Measurements from ENCODE around the gene CDH13. TPM values are rescaled to one million over a fixed set of nuclear protein-coding genes. Genes with fewer than 3 reads are reported as not detected.

Gene CDH13
- total and polyA plus RNA-seq, 9 of the 15 experiments (the other 6 are each of a cell fraction or from before 2014, with no cell fraction given) = 0.03 TPM; not detected in 8

- in situ Hi-C loops (cut with MboI) (no loop called here), intact Hi-C loops (cut with micrococcal nuclease) (no loop called here)
- Histone ChIP-seq H3K9ac (ENCODE audit: insufficient read depth in 1 of 2, low read depth in 2 of 2, low read length in 2 of 2) (no peak overlapping the region), H3K9me1 (ENCODE audit: control insufficient read depth, insufficient read depth, low read length) (no peaks in the 10 kb centered on the region), H3K79me2 (ENCODE audit: control insufficient read depth, insufficient read depth, low read length) (no peaks in the 10 kb centered on the region), H3K4me3 (no peak overlapping the region), H3K4me2 (ENCODE audit: insufficient read depth, low read length) (no peak overlapping the region), H2AFZ (ENCODE audit: low read depth, low read length) (no peak overlapping the region), H3K27me3 (ENCODE audit: control insufficient read depth in 2 of 2, insufficient read depth in 2 of 2, low read length in 2 of 2) (no peaks in the 10 kb centered on the region), H3K9me3 (replicated peaks; ENCODE audit: control insufficient read depth, insufficient read depth, low read depth, low read length) (no peaks in the 10 kb centered on the region), H4K20me1 (replicated peaks; ENCODE audit: control insufficient read depth, insufficient read depth, low read length) (no peaks in the 10 kb centered on the region), H3K36me3 (ENCODE audit: control insufficient read depth, insufficient read depth, low read length) (no peaks in the 10 kb centered on the region), H3K27ac (ENCODE audit: extremely low read depth, low read depth, low read length) (no peak overlapping the region), H3K4me1 (replicated peaks in 1 of 2; ENCODE audit: control insufficient read depth in 2 of 2, insufficient read depth in 2 of 2, low read length in 2 of 2) (no peaks in the 10 kb centered on the region)
- BruUV-seq (replicated peaks) = no TSS peak
- no peak for DNase-seq (ENCODE audit: extremely low read depth in 1 of 4, low spot score in 3 of 4)
- no peak for FAIRE-seq
- TF ChIP-seq SFPQ (IDR thresholded peaks at IDR 0.05; ENCODE audit: low read depth, low read length) (no peak), ZNF699 (CRISPR knock-in tag; IDR thresholded peaks at IDR 0.05; ENCODE audit: insufficient replicate concordance) (no peak), RAD51 (IDR thresholded peaks at IDR 0.05; ENCODE audit: borderline replicate concordance, low read depth) (no peak), ZNF586 (CRISPR knock-in tag; conservative IDR thresholded peaks at IDR 0.05) (no peak), TCF7L2 (IDR thresholded peaks at IDR 0.05; ENCODE audit: low read depth, low read length) (no peak), ZNF79 (CRISPR knock-in tag; IDR thresholded peaks at IDR 0.05; ENCODE audit: low read depth) (no peak), ZBTB34 (CRISPR knock-in tag; IDR thresholded peaks at IDR 0.05) (no peak)
- TF ChIP-seq, protein P1, sequence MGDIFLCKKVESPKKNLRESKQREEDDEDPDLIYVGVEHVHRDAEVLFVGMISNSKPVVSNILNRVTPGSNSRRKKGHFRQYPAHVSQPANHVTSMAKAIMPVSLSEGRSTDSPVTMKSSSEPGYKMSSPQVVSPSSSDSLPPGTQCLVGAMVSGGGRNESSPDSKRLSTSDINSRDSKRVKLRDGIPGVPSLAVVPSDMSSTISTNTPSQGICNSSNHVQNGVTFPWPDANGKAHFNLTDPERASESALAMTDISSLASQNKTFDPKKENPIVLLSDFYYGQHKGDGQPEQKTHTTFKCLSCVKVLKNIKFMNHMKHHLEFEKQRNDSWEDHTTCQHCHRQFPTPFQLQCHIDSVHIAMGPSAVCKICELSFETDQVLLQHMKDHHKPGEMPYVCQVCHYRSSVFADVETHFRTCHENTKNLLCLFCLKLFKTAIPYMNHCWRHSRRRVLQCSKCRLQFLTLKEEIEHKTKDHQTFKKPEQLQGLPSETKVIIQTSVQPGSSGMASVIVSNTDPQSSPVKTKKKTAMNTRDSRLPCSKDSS (IDR thresholded peaks at IDR 0.05; ENCODE audit: low read depth, partially characterized antibody) = no peak
- POLR2A ChIA-PET = no interaction called here
- WGBS (ENCODE audit: insufficient coverage, low coverage, missing lambda C conversion rate) = under 1% methylated on average over 7 of the region's 7 CpGs
- ATAC-seq = no peak
- CTCF ChIA-PET (ENCODE audit: low intra/inter-chr PET ratio) = no interaction called here
Observed at GRCh38 chr16:83318390-83318789, 691.6 kb downstream of the CDH13 start.

Data from K562 (cell line).